Osteocyte (in vitro differentiated cells): ENCODE measurements around the gene CCDC150. TPM values are rescaled to one million over a fixed set of nuclear protein-coding genes. Genes with fewer than 3 reads are reported as not detected.
"Not testable (repeated sequence)": the region's sequence is repeated elsewhere in the genome, so short reads cannot be mapped to it uniquely, and the experiment has no call there.

ENCODE experiments used
- DNase-seq: peaks from one replicate; pipeline ENCODE4 v3.0.0; 2021; ENCODE audit warnings: mixed read lengths; ENCODE audit not compliant: unreplicated experiment; ENCODE audit errors: extremely low spot score
- H3K27ac Mint-ChIP-seq: one replicate; pipeline ENCODE4 v1.8.0; 2021; ENCODE audit warnings: mild to moderate bottlenecking, mixed read lengths; ENCODE audit not compliant: unreplicated experiment
- H3K27me3 Mint-ChIP-seq: one replicate; pipeline ENCODE4 v1.8.0; 2021; ENCODE audit warnings: mixed read lengths; ENCODE audit not compliant: unreplicated experiment
- H3K36me3 Mint-ChIP-seq: one replicate; pipeline ENCODE4 v1.8.0; 2021; ENCODE audit warnings: mixed read lengths; ENCODE audit not compliant: unreplicated experiment
- H3K4me1 Mint-ChIP-seq: one replicate; pipeline ENCODE4 v1.8.0; 2021; ENCODE audit warnings: mixed read lengths; ENCODE audit not compliant: unreplicated experiment
- H3K4me3 Mint-ChIP-seq: one replicate; pipeline ENCODE4 v1.8.0; 2021; ENCODE audit warnings: mild to moderate bottlenecking, moderate library complexity, mixed read lengths; ENCODE audit not compliant: unreplicated experiment
- H3K9me3 Mint-ChIP-seq: one replicate; pipeline ENCODE4 v1.8.0; 2021; ENCODE audit warnings: mixed read lengths; ENCODE audit not compliant: unreplicated experiment
- CTCF ChIP-seq: fragments of 200-600 bp; sonication (generic); IDR thresholded peaks from 2 replicates; pipeline ENCODE4 v1.5.0; 2021; ENCODE audit warnings: antibody characterized with exemption, mild to moderate bottlenecking, moderate library complexity
- total RNA-seq: library from RNA; stranded (reverse); gene quantifications from 2 replicates; pipeline ENCODE4 v1.2.1, GENCODE V29; 2021

CCDC150 gene
- total RNA-seq, 1 donor from 2014 or later, result 6.1 TPM

GRCh38 chr2:196697825-196698224 is 58.3 kb downstream of the CCDC150 start:
- no peak for DNase-seq
- Mint-ChIP-seq H3K36me3 (no peaks in the 10 kb centered on the region), H3K27ac (no peak overlapping the region), H3K4me1 (peaks cover 2% of the 10 kb centered on the region), H3K9me3 (no peaks in the 10 kb centered on the region), H3K27me3 (no peaks in the 10 kb centered on the region), H3K4me3 (no peak overlapping the region)
- no peak for TF ChIP-seq CTCF

- TF ChIP-seq CTCF, result no peak
- Mint-ChIP-seq H3K9me3 (no peaks in the 10 kb centered on the region), H3K4me1 (peaks cover 2% of the 10 kb centered on the region), H3K4me3 (no peak overlapping the region), H3K36me3 (no peaks in the 10 kb centered on the region), H3K27me3 (no peaks in the 10 kb centered on the region), H3K27ac (no peak overlapping the region)
- DNase-seq, result no peak
These were observed 63.1 kb downstream of the CCDC150 start for GRCh38 chr2:196702641-196703040.

DNA sequence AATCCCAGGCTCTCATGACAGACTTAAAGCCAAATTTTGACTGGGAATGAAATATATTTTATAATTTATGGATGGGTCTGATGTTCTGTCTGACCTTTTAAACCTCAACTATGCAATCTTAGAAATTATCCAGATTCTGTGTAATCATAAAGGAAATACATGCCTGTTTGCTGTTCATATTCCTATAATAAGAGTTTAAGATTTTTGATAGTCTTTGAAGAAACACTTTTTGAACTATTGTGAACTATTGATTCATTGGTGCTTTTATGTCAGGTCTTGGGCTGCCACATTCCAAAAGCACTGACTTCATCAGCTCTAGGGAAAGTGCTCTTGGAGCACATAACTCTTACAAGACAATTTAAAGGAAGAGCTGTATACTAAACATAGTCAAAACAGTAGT is 64.2 kb downstream of the CCDC150 start:
- H3K9me3 Mint-ChIP-seq, result no peaks in the 10 kb centered on the region
- H3K4me3 Mint-ChIP-seq, result no peak overlapping the region
- no peak for DNase-seq
- no peaks in the 10 kb centered on the region for H3K4me1 Mint-ChIP-seq
- H3K27ac Mint-ChIP-seq, result no peak overlapping the region
- no peaks in the 10 kb centered on the region for H3K36me3 Mint-ChIP-seq
- no peaks in the 10 kb centered on the region for H3K27me3 Mint-ChIP-seq
- no peak for TF ChIP-seq CTCF

DNA sequence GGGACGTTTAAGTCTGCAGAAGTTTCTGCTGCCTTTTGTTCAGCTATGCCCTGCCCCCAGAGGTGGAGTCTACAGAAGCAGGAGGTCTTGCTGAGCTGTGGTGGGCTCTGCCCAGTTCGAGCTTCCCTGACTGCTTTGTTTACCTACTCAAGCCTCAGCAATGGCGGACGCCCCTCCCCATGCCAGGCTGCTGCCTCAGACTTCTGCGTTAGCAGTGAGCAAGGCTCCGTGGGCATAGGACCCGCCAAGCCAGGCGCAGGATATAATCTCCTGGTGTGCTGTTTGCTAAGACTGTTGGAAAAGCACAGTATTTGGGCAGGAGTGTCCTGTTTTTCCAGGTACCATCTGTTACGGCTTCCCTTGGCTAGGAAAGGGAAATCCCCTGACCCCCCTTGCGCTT is 70.5 kb downstream of the CCDC150 start:
- H3K27me3 Mint-ChIP-seq, H3K36me3 Mint-ChIP-seq, H3K4me1 Mint-ChIP-seq, H3K9me3 Mint-ChIP-seq, H3K27ac Mint-ChIP-seq, DNase-seq, H3K4me3 Mint-ChIP-seq: not testable (repeated sequence)

- H3K27me3 Mint-ChIP-seq, result no peaks in the 10 kb centered on the region
- H3K36me3 Mint-ChIP-seq, result peaks cover 3% of the 10 kb centered on the region
- no peak overlapping the region for H3K27ac Mint-ChIP-seq
- peaks cover 8% of the 10 kb centered on the region for H3K9me3 Mint-ChIP-seq
- no peak for DNase-seq
- no peak overlapping the region for H3K4me3 Mint-ChIP-seq
- no peaks in the 10 kb centered on the region for H3K4me1 Mint-ChIP-seq
- no peak for TF ChIP-seq CTCF
These were observed 72.1 kb downstream of the CCDC150 start for GRCh38 chr2:196711625-196712024.

- H3K4me3 Mint-ChIP-seq, result no peak overlapping the region
- DNase-seq, result no peak
- TF ChIP-seq CTCF, result no peak
These were observed 73.4 kb downstream of the CCDC150 start for GRCh38 chr2:196712867-196713266.

More at GRCh38 chr2:196712867-196713266, 73.4 kb downstream of the CCDC150 start:
- H3K27ac Mint-ChIP-seq, result no peak overlapping the region
- H3K36me3 Mint-ChIP-seq, result peaks cover 3% of the 10 kb centered on the region
- peaks cover 8% of the 10 kb centered on the region for H3K9me3 Mint-ChIP-seq
- H3K4me1 Mint-ChIP-seq, result no peaks in the 10 kb centered on the region
- H3K27me3 Mint-ChIP-seq, result no peaks in the 10 kb centered on the region
